ENCODE data around the gene CST7.

- TF ChIP-seq CTCF (IDR thresholded peaks at IDR 0.05; ENCODE audit: low read depth, low read length, poor library complexity, severe bottlenecking): no peak
- TF ChIP-seq EZH2phosphoT487 (IDR thresholded peaks at IDR 0.05; ENCODE audit: borderline replicate concordance, low read length): no peak
Observed at GRCh38 chr20:24980291-24981053, 31.4 kb downstream of the CST7 start.
